IMR-90 (cell line): ENCODE measurements around the gene C19orf47. TPM values are rescaled to one million over a fixed set of nuclear protein-coding genes. Genes with fewer than 3 reads are reported as not detected.

Experiments
- ATAC-seq: fragments of 200-7000 bp; cut with Tn5 transposase; 2 replicates; pipeline ENCODE4 v1.9.1; 2020; ENCODE audit warnings: low read depth, mild to moderate bottlenecking, moderate library complexity
- BruUV-seq: library from RNA; stranded (reverse); fragments of 400-500 nt; replicated peaks from 2 replicates; lab custom pipeline; 2021; lab: Mats Ljungman, UMichigan
- CTCF ChIA-PET: fragments of 300-600 bp; formaldehyde crosslinking; extraction: SDS; loops from one replicate; lab custom pipeline; 2021; ENCODE audit warnings: antibody characterized with exemption; lab: Yijun Ruan, JAX
- POLR2A ChIA-PET: fragments of 300-600 bp; sonication (Branson Sonifier 250); formaldehyde crosslinking; loops from one replicate; lab custom pipeline; 2022; ENCODE audit warnings: antibody characterized with exemption; ENCODE audit not compliant: unreplicated experiment; lab: Charles Lee
- DNase-seq: peaks from one replicate; pipeline ENCODE4 v3.0.0; 2013
- H2AFZ ChIP-seq: replicated peaks from 2 replicates; pipeline ENCODE3; 2013; ENCODE audit warnings: low read length, mild to moderate bottlenecking; ENCODE audit not compliant: poor library complexity
- H2AK5ac ChIP-seq: 2 replicates; pipeline ENCODE4 v1.6.1; 2013; ENCODE audit warnings: low read depth, low read length, inconsistent platforms
- H2AK9ac ChIP-seq: replicated peaks from 2 replicates; pipeline ENCODE3; 2013; ENCODE audit warnings: mild to moderate bottlenecking, low read depth, low read length, moderate library complexity; ENCODE audit not compliant: poor library complexity
- H2BK120ac ChIP-seq: 2 replicates; pipeline ENCODE4 v1.6.1; 2013; ENCODE audit warnings: low read depth, low read length, inconsistent platforms
- H2BK15ac ChIP-seq: 3 replicates; pipeline ENCODE4 v1.6.1; 2013; ENCODE audit warnings: low read depth, low read length, inconsistent platforms
- H2BK20ac ChIP-seq: 2 replicates; pipeline ENCODE4 v1.6.1; 2013; ENCODE audit warnings: low read depth, mild to moderate bottlenecking, inconsistent platforms, low read length, moderate library complexity
- H2BK5ac ChIP-seq: 2 replicates; pipeline ENCODE4 v1.6.1; 2013; ENCODE audit warnings: mild to moderate bottlenecking, low read depth, low read length, inconsistent platforms; ENCODE audit not compliant: poor library complexity, severe bottlenecking
- H3K14ac ChIP-seq: replicated peaks from 2 replicates; pipeline ENCODE4 v1.6.1; 2013; ENCODE audit warnings: low read depth, low read length, inconsistent platforms
- H3K18ac ChIP-seq: 2 replicates; pipeline ENCODE4 v1.6.1; 2013; ENCODE audit warnings: low read depth, low read length, control low read depth
- H3K23ac ChIP-seq: 2 replicates; pipeline ENCODE4 v1.6.1; 2013; ENCODE audit warnings: low read depth, low read length, inconsistent platforms
- H3K27ac ChIP-seq: 2 replicates; pipeline ENCODE4 v1.5.1; 2013; ENCODE audit warnings: mild to moderate bottlenecking, control low read depth, low read length; ENCODE audit not compliant: insufficient read depth
- H3K27me3 ChIP-seq: 2 replicates; pipeline ENCODE4 v1.6.1; 2013; ENCODE audit warnings: low read length; ENCODE audit not compliant: control insufficient read depth, insufficient read depth
- H3K36me3 ChIP-seq: 2 replicates; pipeline ENCODE4 v1.6.1; 2013; ENCODE audit warnings: low read length, mixed read lengths; ENCODE audit not compliant: control insufficient read depth, insufficient read depth
- H3K4ac ChIP-seq: 2 replicates; pipeline ENCODE4 v1.6.1; 2013; ENCODE audit warnings: low read depth, low read length, inconsistent platforms
- H3K4me1 ChIP-seq: 2 replicates; pipeline ENCODE4 v1.6.1; 2013; ENCODE audit warnings: low read length, mixed read lengths; ENCODE audit not compliant: control insufficient read depth, insufficient read depth
- H3K4me2 ChIP-seq: 2 replicates; pipeline ENCODE4 v1.6.1; 2013; ENCODE audit warnings: low read depth, mild to moderate bottlenecking, control low read depth, low read length, moderate library complexity
- H3K4me3 ChIP-seq: 2 replicates; pipeline ENCODE4 v1.5.1; 2013; ENCODE audit warnings: low read depth, mild to moderate bottlenecking, control low read depth, low read length, moderate library complexity; ENCODE audit not compliant: insufficient read depth
- H3K56ac ChIP-seq: 2 replicates; pipeline ENCODE4 v1.6.1; 2013; ENCODE audit warnings: low read length, inconsistent platforms; ENCODE audit not compliant: insufficient read depth; ENCODE audit errors: extremely low read depth
- H3K79me1 ChIP-seq, 2 experiments: 2 replicates each; pipeline ENCODE4 v1.6.1; 2013; ENCODE audit warnings: low read length in 2 of 2, inconsistent platforms in 1 of 2, low read depth in 1 of 2
- H3K9ac ChIP-seq: 2 replicates; pipeline ENCODE4 v1.6.1; 2013; ENCODE audit warnings: low read depth, low read length, control low read depth
- H3K9me1 ChIP-seq: 2 replicates; pipeline ENCODE4 v1.6.1; 2013; ENCODE audit warnings: low read length, inconsistent platforms; ENCODE audit not compliant: insufficient read depth
- H3K9me3 ChIP-seq: 2 replicates; pipeline ENCODE4 v1.6.1; 2013; ENCODE audit warnings: low read length; ENCODE audit not compliant: control insufficient read depth, insufficient read depth
- H4K20me1 ChIP-seq: 2 replicates; pipeline ENCODE4 v1.6.1; 2013; ENCODE audit warnings: low read length, inconsistent platforms; ENCODE audit not compliant: insufficient read depth
- H4K5ac ChIP-seq: 2 replicates; pipeline ENCODE4 v1.6.1; 2013; ENCODE audit warnings: mild to moderate bottlenecking, low read depth, low read length, control low read depth
- H4K8ac ChIP-seq, 2 experiments: 2 replicates each; pipeline ENCODE4 v1.6.1; 2013; ENCODE audit warnings: low read depth in 2 of 2, low read length in 2 of 2, control low read depth in 1 of 2, inconsistent platforms in 1 of 2
- H4K91ac ChIP-seq: 2 replicates; pipeline ENCODE4 v1.6.1; 2013; ENCODE audit warnings: low read depth, low read length, inconsistent platforms; ENCODE audit not compliant: insufficient read depth
- BHLHE40 ChIP-seq: fragments of 150-350 bp; IDR thresholded peaks from 2 replicates; pipeline ENCODE4 v1.6.1; 2016; ENCODE audit warnings: mild to moderate bottlenecking, low read depth, low read length
- CHD1 ChIP-seq: IDR thresholded peaks from 2 replicates; pipeline ENCODE4 v1.6.1; 2012; ENCODE audit warnings: low read depth, low read length, improper control_type of control experiment
- FOS ChIP-seq: fragments of 150-350 bp; IDR thresholded peaks from 2 replicates; pipeline ENCODE4 v1.6.1; 2016; ENCODE audit warnings: low read depth, low read length
- MAFK ChIP-seq: IDR thresholded peaks from 2 replicates; pipeline ENCODE4 v1.6.1; 2012; ENCODE audit warnings: low read depth, low read length, improper control_type of control experiment
- MAZ ChIP-seq: IDR thresholded peaks from 2 replicates; pipeline ENCODE4 v1.6.1; 2012; ENCODE audit warnings: low read depth, mild to moderate bottlenecking, low read length, improper control_type of control experiment, moderate library complexity, borderline replicate concordance
- MXI1 ChIP-seq: IDR thresholded peaks from 2 replicates; pipeline ENCODE4 v1.6.1; 2012; ENCODE audit warnings: low read depth, mild to moderate bottlenecking, low read length, moderate library complexity, borderline replicate concordance
- POLR2A ChIP-seq: IDR thresholded peaks from 2 replicates; pipeline ENCODE4 v1.6.1; 2012; ENCODE audit warnings: mild to moderate bottlenecking, low read depth, low read length
- RAD21 ChIP-seq: IDR thresholded peaks from 2 replicates; pipeline ENCODE4 v1.6.1; 2012; ENCODE audit warnings: low read length, improper control_type of control experiment
- WGBS, 2 experiments: methylation state at CpG; one replicate each; pipeline versions ENCODE4 v1.1.5 to v1.1.7; 2013; ENCODE audit warnings: missing lambda C conversion rate in 2 of 2; ENCODE audit not compliant: insufficient read length in 1 of 2; ENCODE audit errors: extremely low coverage in 2 of 2; 5-methylcytosine and 5-hydroxymethylcytosine counted together
- dilution Hi-C: fragments of 300-500 bp; cut with HindIII; formaldehyde crosslinking; loops from one replicate; pipeline ENCODE4 v1.14.3; 2018; ENCODE audit warnings: low sequenced_read_pairs; ENCODE audit not compliant: unreplicated experiment
- in situ Hi-C: fragments of 300-500 bp; cut with MboI; formaldehyde crosslinking; loops from 3 replicates; pipeline ENCODE4 v1.14.3; 2019; ENCODE audit warnings: low sequenced_read_pairs, inconsistent platforms, mixed read lengths
- intact Hi-C: fragments of 100-400 bp; cut with micrococcal nuclease; formaldehyde crosslinking; loops from 2 replicates; pipeline ENCODE4 v1.10.0; 2022
- polyA plus RNA-seq, 3 experiments: library from polyadenylated mRNA; depleted of rRNA; stranded (reverse); fragments of >200 nt; gene quantifications; 2 replicates each; pipeline ENCODE4 v1.2.3, GENCODE V29; 2012; ENCODE audit warnings: low replicate concordance in 1 of 3
- total RNA-seq: library from RNA; depleted of rRNA; stranded (reverse); fragments of >200 nt; gene quantifications from 2 replicates; pipeline ENCODE4 v1.2.3, GENCODE V29; 2012
- TF ChIP-seq, protein P1 (sequence below): fragments of 150-350 bp; IDR thresholded peaks from 2 replicates; pipeline ENCODE4 v1.6.1; 2017; ENCODE audit warnings: mild to moderate bottlenecking, antibody characterized with exemption, low read length, low read depth
- TF ChIP-seq, protein P2 (sequence below): conservative IDR thresholded peaks from 2 replicates; pipeline ENCODE4 v1.5.1; 2012; ENCODE audit warnings: mild to moderate bottlenecking, low read depth, low read length, improper control_type of control experiment
- TF ChIP-seq, protein P3 (sequence below): fragments of 150-350 bp; IDR thresholded peaks from 2 replicates; pipeline ENCODE4 v1.6.1; 2016; ENCODE audit warnings: low read depth, mild to moderate bottlenecking, low read length, moderate library complexity, borderline replicate concordance

C19orf47 gene
- total and polyA plus RNA-seq, 2 of the 4 experiments (the other 2 are of a cell fraction): 3.6 to 16.3 TPM

- intact Hi-C loops: loop anchor here (10.0 kb wide), 1 partner anchor 121 kb away; the partner anchor contains the start of gene SERTAD1
- DNase-seq (no peak), ATAC-seq (no peak)
- no peak overlapping the region for H3K4me2 ChIP-seq
- H3K79me1 ChIP-seq: no peaks in the 10 kb centered on the region
- H3K9ac ChIP-seq: no peak overlapping the region
- no peak overlapping the region for H3K18ac ChIP-seq
- H2BK120ac ChIP-seq: no peak overlapping the region
- no peak overlapping the region for H4K91ac ChIP-seq
- H3K56ac ChIP-seq: no peak overlapping the region
- POLR2A ChIA-PET: no interaction called here
- CTCF ChIA-PET: no interaction called here
- no peak overlapping the region for H2AFZ ChIP-seq
- H3K4ac ChIP-seq: no peak overlapping the region
- TF ChIP-seq CHD1 (no peak), RAD21 (no peak), BHLHE40 (no peak), MAFK (no peak), FOS (no peak), MAZ (no peak), MXI1 (no peak), POLR2A (no peak)
- TF ChIP-seq, protein P1, sequence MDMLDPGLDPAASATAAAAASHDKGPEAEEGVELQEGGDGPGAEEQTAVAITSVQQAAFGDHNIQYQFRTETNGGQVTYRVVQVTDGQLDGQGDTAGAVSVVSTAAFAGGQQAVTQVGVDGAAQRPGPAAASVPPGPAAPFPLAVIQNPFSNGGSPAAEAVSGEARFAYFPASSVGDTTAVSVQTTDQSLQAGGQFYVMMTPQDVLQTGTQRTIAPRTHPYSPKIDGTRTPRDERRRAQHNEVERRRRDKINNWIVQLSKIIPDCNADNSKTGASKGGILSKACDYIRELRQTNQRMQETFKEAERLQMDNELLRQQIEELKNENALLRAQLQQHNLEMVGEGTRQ: no peak
- TF ChIP-seq, protein P2, sequence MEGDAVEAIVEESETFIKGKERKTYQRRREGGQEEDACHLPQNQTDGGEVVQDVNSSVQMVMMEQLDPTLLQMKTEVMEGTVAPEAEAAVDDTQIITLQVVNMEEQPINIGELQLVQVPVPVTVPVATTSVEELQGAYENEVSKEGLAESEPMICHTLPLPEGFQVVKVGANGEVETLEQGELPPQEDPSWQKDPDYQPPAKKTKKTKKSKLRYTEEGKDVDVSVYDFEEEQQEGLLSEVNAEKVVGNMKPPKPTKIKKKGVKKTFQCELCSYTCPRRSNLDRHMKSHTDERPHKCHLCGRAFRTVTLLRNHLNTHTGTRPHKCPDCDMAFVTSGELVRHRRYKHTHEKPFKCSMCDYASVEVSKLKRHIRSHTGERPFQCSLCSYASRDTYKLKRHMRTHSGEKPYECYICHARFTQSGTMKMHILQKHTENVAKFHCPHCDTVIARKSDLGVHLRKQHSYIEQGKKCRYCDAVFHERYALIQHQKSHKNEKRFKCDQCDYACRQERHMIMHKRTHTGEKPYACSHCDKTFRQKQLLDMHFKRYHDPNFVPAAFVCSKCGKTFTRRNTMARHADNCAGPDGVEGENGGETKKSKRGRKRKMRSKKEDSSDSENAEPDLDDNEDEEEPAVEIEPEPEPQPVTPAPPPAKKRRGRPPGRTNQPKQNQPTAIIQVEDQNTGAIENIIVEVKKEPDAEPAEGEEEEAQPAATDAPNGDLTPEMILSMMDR: no peak
- TF ChIP-seq, protein P3, sequence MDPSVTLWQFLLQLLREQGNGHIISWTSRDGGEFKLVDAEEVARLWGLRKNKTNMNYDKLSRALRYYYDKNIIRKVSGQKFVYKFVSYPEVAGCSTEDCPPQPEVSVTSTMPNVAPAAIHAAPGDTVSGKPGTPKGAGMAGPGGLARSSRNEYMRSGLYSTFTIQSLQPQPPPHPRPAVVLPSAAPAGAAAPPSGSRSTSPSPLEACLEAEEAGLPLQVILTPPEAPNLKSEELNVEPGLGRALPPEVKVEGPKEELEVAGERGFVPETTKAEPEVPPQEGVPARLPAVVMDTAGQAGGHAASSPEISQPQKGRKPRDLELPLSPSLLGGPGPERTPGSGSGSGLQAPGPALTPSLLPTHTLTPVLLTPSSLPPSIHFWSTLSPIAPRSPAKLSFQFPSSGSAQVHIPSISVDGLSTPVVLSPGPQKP: no peak
- no peak overlapping the region for H4K8ac ChIP-seq
- no peak overlapping the region for H3K4me3 ChIP-seq
- no peaks in the 10 kb centered on the region for H3K36me3 ChIP-seq
- no peaks in the 10 kb centered on the region for H3K4me1 ChIP-seq
- no peaks in the 10 kb centered on the region for H3K27me3 ChIP-seq
- no CpG with 5 or more reads among the region's 2 CpGs for WGBS, 2 experiments
- no peak overlapping the region for H3K14ac ChIP-seq
- no TSS peak for BruUV-seq
- no peak overlapping the region for H2BK15ac ChIP-seq
- no peak overlapping the region for H3K27ac ChIP-seq
- H3K23ac ChIP-seq: no peak overlapping the region
- H3K9me3 ChIP-seq: no peaks in the 10 kb centered on the region
- in situ Hi-C loops: loop anchor here (10.0 to 25.0 kb wide), 2 partner anchors 209 to 301 kb away; partner anchors contain the start of gene LTBP4
- no peak overlapping the region for H2BK5ac ChIP-seq
- no peak overlapping the region for H2AK5ac ChIP-seq
- H4K5ac ChIP-seq: no peak overlapping the region
- H2BK20ac ChIP-seq: no peak overlapping the region
- dilution Hi-C loops: no loop called here
- no peak overlapping the region for H2AK9ac ChIP-seq
- no peaks in the 10 kb centered on the region for H3K9me1 ChIP-seq
- H4K20me1 ChIP-seq: no peaks in the 10 kb centered on the region
Measured at GRCh38 chr19:40303765-40304164, 44.4 kb downstream of the C19orf47 start.
